Duodenal mucosa (tissue), 2 donors: ENCODE measurements around the gene SLC32A1.
A peak's percentile ranks its signal among the peaks of the same experiment; 100 is the strongest.

Source experiments
- H3K27ac ChIP-seq: one replicate; pipeline ENCODE4 v1.7.0; 2013; ENCODE audit warnings: low read depth, low read length
- H3K27me3 ChIP-seq, 2 donors: one replicate each; pipeline ENCODE4 v1.7.0; 2013; ENCODE audit warnings: low read length in 2 of 2, control low read depth in 1 of 2; ENCODE audit not compliant: insufficient read depth in 2 of 2, control insufficient read depth in 1 of 2
- H3K36me3 ChIP-seq, 2 donors: one replicate each; pipeline ENCODE4 v1.7.0; 2013; ENCODE audit warnings: low read length in 2 of 2, control low read depth in 1 of 2; ENCODE audit not compliant: insufficient read depth in 2 of 2, control insufficient read depth in 1 of 2
- H3K4me1 ChIP-seq, 2 donors: one replicate each; pipeline ENCODE4 v1.7.0; 2013; ENCODE audit warnings: low read length in 2 of 2, control low read depth in 1 of 2; ENCODE audit not compliant: insufficient read depth in 2 of 2, control insufficient read depth in 1 of 2
- H3K4me3 ChIP-seq, 2 donors: one replicate each; pipeline ENCODE4 v1.7.0; 2013; ENCODE audit warnings: low read length in 2 of 2, low read depth in 1 of 2
- H3K9ac ChIP-seq, 2 donors: one replicate each; pipeline ENCODE4 v1.7.0; 2013; ENCODE audit warnings: low read length in 2 of 2, low read depth in 1 of 2
- H3K9me3 ChIP-seq, 2 donors: one replicate each; pipeline ENCODE4 v1.7.0; 2013; ENCODE audit warnings: low read length in 2 of 2, control low read depth in 1 of 2; ENCODE audit not compliant: control insufficient read depth in 1 of 2

Gene SLC32A1

DNA sequence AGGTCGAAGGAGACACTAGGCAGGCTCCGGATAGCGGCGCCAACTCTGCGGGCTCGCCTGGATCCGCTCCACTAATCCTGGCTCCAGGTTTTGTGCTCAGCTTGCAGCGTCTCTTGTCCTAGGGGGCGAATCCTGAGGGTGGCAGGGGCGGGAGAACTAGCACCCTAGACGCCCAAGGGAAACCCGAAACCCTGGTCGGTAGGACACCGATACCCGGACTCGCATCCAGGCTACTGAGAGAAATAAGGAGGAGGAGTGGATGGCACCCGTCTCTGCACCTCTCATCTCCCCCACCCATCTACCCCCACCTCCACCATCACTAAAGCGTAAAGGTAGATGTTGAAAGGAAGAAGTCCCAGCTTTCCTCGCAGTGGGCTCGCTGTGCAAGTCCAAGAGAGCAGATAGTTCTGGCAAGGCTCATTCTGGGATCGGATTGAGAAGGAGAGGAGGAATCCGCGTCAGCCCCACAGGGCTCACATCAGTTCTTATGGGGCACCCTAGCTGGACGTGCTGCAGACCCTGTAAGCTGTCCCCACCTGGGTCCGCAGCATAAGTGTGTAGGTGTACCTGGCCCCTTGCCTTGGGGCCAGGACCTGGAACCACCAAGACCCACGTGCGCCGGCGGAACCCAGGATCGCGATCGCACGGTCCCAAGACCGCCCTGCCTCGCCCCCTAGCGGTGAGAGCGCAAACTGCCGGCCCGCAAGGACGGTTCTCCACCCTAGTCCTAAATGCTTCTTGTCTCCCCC is 6.9 kb downstream of the SLC32A1 start:
- no peaks in the 10 kb centered on the region for H3K36me3 ChIP-seq
- peaks cover 77 to 85% of the 10 kb centered on the region in 2 donors for H3K27me3 ChIP-seq
- H3K27ac ChIP-seq, result no peak overlapping the region
- no peaks in the 10 kb centered on the region for H3K9me3 ChIP-seq
- H3K4me1 ChIP-seq, result peaks cover 15 to 20% of the 10 kb centered on the region in 2 donors
- H3K9ac ChIP-seq, result no peak overlapping the region
- peak overlapping the region; percentile 51 to 63 for H3K4me3 ChIP-seq

DNA sequence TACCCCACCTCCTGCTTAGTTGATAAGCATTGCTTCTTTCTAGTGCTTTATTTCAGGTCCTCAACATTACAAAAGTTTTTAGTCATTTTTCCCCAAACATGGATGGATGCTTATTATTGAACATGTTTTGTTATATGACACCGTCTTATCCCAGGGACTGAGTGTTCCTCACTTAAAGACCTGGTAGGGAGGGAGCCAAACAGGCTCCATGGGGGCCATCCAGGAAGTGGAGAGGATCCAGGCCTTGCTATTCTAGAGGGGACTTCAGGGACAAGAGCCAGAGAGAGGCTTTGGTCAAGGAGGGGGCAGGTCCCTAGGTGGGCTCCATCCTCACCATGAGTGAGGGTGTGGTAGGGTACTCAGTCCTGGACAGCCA is 7.4 kb downstream of the SLC32A1 start:
- Histone ChIP-seq H3K27me3 (peaks cover 73 to 80% of the 10 kb centered on the region in 2 donors), H3K9me3 (no peaks in the 10 kb centered on the region), H3K36me3 (no peaks in the 10 kb centered on the region), H3K4me1 (peaks cover 15 to 20% of the 10 kb centered on the region in 2 donors), H3K27ac (no peak overlapping the region), H3K4me3 (peak overlapping the region in 1 of 2 donors; percentile 51), H3K9ac (no peak overlapping the region)

DNA sequence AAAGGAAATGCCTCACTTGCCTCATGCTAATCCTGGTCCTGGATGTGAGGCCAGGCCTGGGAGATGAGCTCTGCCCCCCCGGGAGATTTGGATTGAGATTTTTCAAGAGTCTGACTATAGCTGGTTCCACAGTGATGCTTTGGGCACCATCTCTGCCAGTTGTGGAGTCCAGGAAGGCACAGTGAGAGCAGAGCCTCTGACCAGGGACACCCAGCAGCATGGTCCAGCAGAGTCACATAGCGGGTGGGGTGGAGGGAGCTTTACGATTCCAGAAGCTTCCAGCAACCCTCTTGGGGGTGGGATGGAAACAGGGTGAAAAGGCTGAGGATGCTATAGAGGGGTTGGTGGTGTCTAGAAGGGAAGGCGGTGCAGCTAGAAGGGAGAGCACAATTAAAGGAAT is 8.7 kb downstream of the SLC32A1 start:
- no peaks in the 10 kb centered on the region for H3K9me3 ChIP-seq
- peaks cover 15 to 20% of the 10 kb centered on the region in 2 donors for H3K4me1 ChIP-seq
- H3K36me3 ChIP-seq, result no peaks in the 10 kb centered on the region
- no peak overlapping the region for H3K4me3 ChIP-seq
- no peak overlapping the region for H3K9ac ChIP-seq
- H3K27me3 ChIP-seq, result peaks cover 60 to 67% of the 10 kb centered on the region in 2 donors
- H3K27ac ChIP-seq, result no peak overlapping the region

DNA sequence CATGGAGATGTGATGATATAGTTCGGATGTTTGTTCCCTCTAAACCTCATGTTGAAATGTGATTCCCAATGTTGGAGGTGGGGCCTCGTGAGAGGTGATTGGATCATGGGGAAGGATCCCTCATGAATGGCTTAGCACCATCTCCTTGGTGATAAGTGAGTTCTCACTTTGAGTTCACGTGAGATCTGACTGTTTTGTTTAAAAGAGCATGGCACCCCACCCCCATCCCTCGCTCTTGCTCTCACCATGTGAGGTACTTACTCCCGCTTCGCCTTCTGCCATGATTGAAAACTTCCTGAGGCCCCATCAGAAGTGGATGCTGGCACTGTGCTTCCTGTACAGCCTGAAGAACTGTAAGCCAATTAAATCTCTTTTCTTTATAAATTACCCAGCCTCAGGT is 10.9 kb downstream of the SLC32A1 start:
- peaks cover 12 to 15% of the 10 kb centered on the region in 2 donors for H3K4me1 ChIP-seq
- no peak overlapping the region for H3K4me3 ChIP-seq
- H3K36me3 ChIP-seq, result no peaks in the 10 kb centered on the region
- H3K27me3 ChIP-seq, result peaks cover 42 to 45% of the 10 kb centered on the region in 2 donors
- no peaks in the 10 kb centered on the region for H3K9me3 ChIP-seq
- H3K9ac ChIP-seq, result no peak overlapping the region
- no peak overlapping the region for H3K27ac ChIP-seq

DNA sequence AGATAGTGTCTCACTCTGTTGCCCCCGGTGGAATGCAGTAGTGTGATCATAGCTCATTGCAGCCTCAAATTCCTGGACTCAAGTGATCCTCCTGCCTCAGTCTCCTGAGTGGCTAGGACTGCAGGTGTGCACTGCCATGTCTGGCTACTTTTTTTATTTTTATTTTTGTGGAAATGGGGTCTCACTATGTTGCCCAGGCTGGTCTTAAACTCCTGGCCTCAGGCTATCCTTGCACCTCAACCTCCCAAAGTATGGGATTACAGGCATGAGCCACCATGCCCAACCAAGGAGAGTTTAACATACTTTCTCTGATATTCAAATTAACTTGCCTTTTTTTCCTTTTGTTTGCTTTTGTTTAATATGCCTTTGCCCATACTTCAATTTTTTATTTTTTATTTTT is 13.6 kb downstream of the SLC32A1 start:
- H3K36me3 ChIP-seq, result no peaks in the 10 kb centered on the region
- H3K9ac ChIP-seq, result no peak overlapping the region
- H3K27ac ChIP-seq, result no peak overlapping the region
- H3K27me3 ChIP-seq, result peaks cover 25 to 37% of the 10 kb centered on the region in 2 donors
- no peaks in the 10 kb centered on the region for H3K4me1 ChIP-seq
- no peaks in the 10 kb centered on the region for H3K9me3 ChIP-seq
- H3K4me3 ChIP-seq, result no peak overlapping the region

DNA sequence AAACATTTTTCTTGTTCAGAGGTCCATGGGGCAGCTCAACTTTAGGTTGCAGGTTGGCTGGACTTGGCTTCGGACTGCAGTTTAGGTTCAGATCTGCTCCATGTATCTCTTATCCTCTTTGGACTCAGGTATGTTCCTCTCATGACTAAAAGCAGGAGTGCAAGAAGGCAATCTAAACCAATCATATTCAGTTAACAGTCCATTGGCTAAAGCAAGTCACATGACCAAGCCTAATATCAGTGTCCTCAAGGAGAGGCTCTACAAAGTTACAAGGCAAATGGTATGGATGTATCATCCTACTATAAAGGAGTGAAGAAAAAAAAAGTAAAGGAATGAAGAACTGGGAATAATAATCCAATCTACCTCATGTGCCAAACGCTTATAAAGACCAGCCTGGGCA is 21.5 kb downstream of the SLC32A1 start:
- H3K9me3 ChIP-seq, result no peaks in the 10 kb centered on the region
- no peak overlapping the region for H3K4me3 ChIP-seq
- no peak overlapping the region for H3K9ac ChIP-seq
- peaks cover 8 to 16% of the 10 kb centered on the region in 2 donors for H3K27me3 ChIP-seq
- no peak overlapping the region for H3K27ac ChIP-seq
- peaks cover 14% of the 10 kb centered on the region in 2 donors for H3K4me1 ChIP-seq
- H3K36me3 ChIP-seq, result peaks cover 0 to 3% of the 10 kb centered on the region in 2 donors

DNA sequence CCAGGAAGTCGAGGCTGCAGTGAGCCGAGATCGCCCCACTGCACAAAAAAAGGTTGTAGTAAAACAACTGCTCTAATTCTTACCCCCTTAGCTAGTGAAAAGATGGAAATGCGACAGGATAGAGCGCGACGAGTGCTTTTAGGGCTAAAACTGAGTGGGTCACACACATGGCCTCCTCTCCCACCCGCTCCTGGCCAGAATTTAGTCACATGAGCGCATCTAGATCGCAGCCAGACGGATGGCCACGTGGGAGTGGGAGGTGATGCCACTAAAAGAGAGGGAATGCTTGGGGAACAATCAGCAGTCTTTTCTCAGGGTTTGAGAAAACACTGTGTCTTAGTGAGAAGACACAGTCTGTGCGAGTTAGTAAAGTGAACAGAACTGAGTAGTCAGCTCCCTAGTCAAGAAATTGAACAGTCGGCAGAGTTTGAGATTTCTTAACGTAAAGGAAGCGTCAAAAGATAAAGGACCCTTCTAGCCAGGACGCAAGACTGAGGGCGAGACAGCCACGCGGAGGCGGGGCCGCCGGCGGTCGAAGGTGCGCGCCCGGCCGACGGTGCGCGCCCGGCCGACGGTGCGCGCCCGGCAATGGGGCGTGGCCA is 23.3 kb downstream of the SLC32A1 start:
- no peaks in the 10 kb centered on the region for H3K9me3 ChIP-seq
- peaks cover 0 to under 1% of the 10 kb centered on the region in 2 donors for H3K27me3 ChIP-seq
- peak overlapping the region in 1 of 2 donors; percentile 53 for H3K9ac ChIP-seq
- peak overlapping the region; percentile 50 to 90 for H3K4me3 ChIP-seq
- no peak overlapping the region for H3K27ac ChIP-seq
- H3K4me1 ChIP-seq, result peaks cover 14% of the 10 kb centered on the region in 2 donors
- peaks cover 3 to 6% of the 10 kb centered on the region in 2 donors for H3K36me3 ChIP-seq

DNA sequence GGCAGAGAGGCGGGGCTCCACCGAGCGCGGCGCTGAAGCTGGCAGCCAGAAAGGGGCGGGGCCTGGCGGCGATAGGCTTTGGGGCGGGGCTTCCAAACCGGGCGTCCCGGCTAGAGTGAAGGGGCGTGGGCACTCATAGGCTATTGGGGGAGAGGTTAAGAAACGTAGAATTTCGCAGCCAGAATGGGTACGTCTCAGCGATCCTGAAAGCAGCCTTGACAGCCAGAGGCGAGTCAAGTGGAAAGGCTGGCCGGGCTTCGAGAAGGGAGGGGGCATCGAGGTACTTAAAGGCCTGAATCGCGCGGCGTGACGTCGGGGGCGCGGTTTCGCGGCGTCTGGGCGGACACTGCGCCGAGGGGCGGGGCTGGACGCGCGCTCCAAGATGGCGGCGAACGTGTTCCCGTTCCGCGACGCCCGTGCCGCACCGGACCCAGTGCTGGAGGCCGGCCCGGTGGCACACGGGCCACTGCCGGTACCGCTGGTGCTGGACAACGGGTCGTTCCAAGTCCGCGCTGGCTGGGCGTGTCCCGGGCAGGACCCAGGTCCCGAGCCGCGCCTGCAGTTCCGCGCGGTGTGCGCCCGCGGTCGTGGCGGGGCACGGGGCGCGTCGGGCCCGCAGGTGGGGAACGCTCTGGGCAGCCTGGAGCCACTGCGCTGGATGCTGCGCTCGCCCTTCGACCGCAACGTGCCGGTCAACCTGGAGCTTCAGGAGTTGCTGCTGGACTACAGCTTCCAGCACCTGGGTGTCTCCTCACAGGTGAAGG is 24.0 kb downstream of the SLC32A1 start, which contains the start of gene ACTR5:
Gene ACTR5, plus strand, starts transcription at position 364 of the 764 bp plus-strand sequence. Its CDS starts 19 bp downstream, at position 383.
- Histone ChIP-seq H3K27ac (peak within 1 kb of the TSS; percentile 93), H3K27me3 (no peaks in the 10 kb centered on the region), H3K9ac (peak within 1 kb of the TSS; percentile 77 to 80), H3K4me3 (peak within 1 kb of the TSS; percentile 87 to 90), H3K36me3 (peaks cover 3 to 9% of the 10 kb centered on the region in 2 donors), H3K4me1 (peaks cover 14% of the 10 kb centered on the region in 2 donors), H3K9me3 (no peaks in the 10 kb centered on the region)

DNA sequence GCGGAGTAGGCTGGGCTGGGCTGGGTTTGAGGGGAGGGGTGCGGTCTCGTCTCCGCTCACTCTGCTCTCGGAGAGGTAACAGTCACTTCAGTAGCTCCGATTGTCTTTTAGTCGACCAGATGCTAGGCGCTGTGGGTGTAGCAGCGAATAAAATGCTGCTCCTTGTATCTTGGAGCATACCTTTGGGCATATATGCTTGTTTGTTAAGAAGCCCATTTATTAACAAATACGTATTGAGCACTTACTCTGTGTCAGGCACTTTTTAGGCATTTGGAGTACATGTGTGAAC is 24.5 kb downstream of the SLC32A1 start:
- Histone ChIP-seq H3K9ac (peak overlapping the region; percentile 77 to 80), H3K4me3 (peak overlapping the region; percentile 87 to 90), H3K27me3 (no peaks in the 10 kb centered on the region), H3K9me3 (no peaks in the 10 kb centered on the region), H3K36me3 (peaks cover 4 to 9% of the 10 kb centered on the region in 2 donors), H3K27ac (peak overlapping the region; percentile 93), H3K4me1 (peaks cover 14% of the 10 kb centered on the region in 2 donors)
